Measurements from ENCODE around the gene GPR146. TPM values are rescaled to one million over a fixed set of nuclear protein-coding genes. Genes with fewer than 3 reads are reported as not detected.

Gene GPR146
- total and polyA plus RNA-seq, 2 of the 8 experiments (the other 6 are each of a cell fraction or from before 2014, with no cell fraction given), result 1.8 to 2.7 TPM

GRCh38 chr7:1092161-1092632, 47.9 kb downstream of the GPR146 start:
- no peak for FAIRE-seq
- Histone ChIP-seq H3K4me2 (ENCODE audit: insufficient read depth in 1 of 2, low read depth in 2 of 2, low read length in 2 of 2) (no peak overlapping the region), H3K4me3 (ENCODE audit: extremely low read depth in 1 of 4, insufficient read depth in 2 of 4, low read depth in 3 of 4, low read length in 4 of 4) (no peak overlapping the region), H4K5ac (ENCODE audit: insufficient read length, low read depth, low read length) (no peak overlapping the region), H3K4ac (replicated peaks; ENCODE audit: insufficient read length, low read depth, low read length) (no peak overlapping the region), H2BK15ac (ENCODE audit: low read length) (no peak overlapping the region), H3K4me1 (replicated peaks in 1 of 4; ENCODE audit: control insufficient read depth in 3 of 4, insufficient read depth in 4 of 4, low read length in 3 of 4) (peaks cover 0 to 13% (median 3%) of the 10 kb centered on the region in 4 experiments; a peak in 5 of 7 replicates), H3K27me3 (replicated peaks in 1 of 4; ENCODE audit: control insufficient read depth in 3 of 4, extremely low read depth in 1 of 4, insufficient read depth in 3 of 4, low read length in 3 of 4) (no peaks in the 10 kb centered on the region), H3K23ac (ENCODE audit: insufficient read length) (no peak overlapping the region), H2AFZ (ENCODE audit: low read length) (no peak overlapping the region), H2BK5ac (ENCODE audit: low read depth, low read length) (no peak overlapping the region), H3K9me3 (ENCODE audit: insufficient read depth in 2 of 2, low read depth in 1 of 2, low read length in 1 of 2) (no peaks in the 10 kb centered on the region), H3K27ac (ENCODE audit: low read depth, low read length) (no peak overlapping the region), H3K23me2 (ENCODE audit: low read depth, low read length) (no peaks in the 10 kb centered on the region), H3K79me2 (ENCODE audit: control insufficient read depth in 1 of 2, insufficient read depth in 2 of 2, low read length in 2 of 2) (peaks cover 0 to 2% of the 10 kb centered on the region in 2 experiments; a peak in 1 of 4 replicates), H4K91ac (replicated peaks; ENCODE audit: insufficient read length, low read length) (no peak overlapping the region), H3K9ac (replicated peaks in 1 of 4; ENCODE audit: extremely low read depth in 1 of 4, low read depth in 3 of 4, low read length in 3 of 4) (no peak overlapping the region), H3K14ac (ENCODE audit: insufficient read length) (no peak overlapping the region), H2BK12ac (ENCODE audit: low read depth, low read length) (no peak overlapping the region), H2AK5ac (ENCODE audit: low read depth, low read length) (no peak overlapping the region), H2BK120ac (replicated peaks; ENCODE audit: low read depth, low read length) (no peak overlapping the region), H4K20me1 (replicated peaks in 1 of 2; ENCODE audit: control insufficient read depth in 1 of 2, insufficient read depth in 2 of 2, low read length in 2 of 2) (peaks cover 5 to 22% of the 10 kb centered on the region in 2 experiments), H3K79me1 (ENCODE audit: low read depth, low read length) (peaks cover 4% of the 10 kb centered on the region; the same call in 1 of the 2 replicates), H3K56ac (replicated peaks; ENCODE audit: insufficient read length, low read depth, low read length) (no peak overlapping the region), H2BK20ac (ENCODE audit: low read length) (no peak overlapping the region), H3K18ac (ENCODE audit: extremely low read depth, low read length) (no peak overlapping the region), H4K8ac (ENCODE audit: extremely low read depth, insufficient read depth, low read length) (peak overlapping the region; percentile 16; the same call in 1 of the 2 replicates), H3K36me3 (ENCODE audit: control insufficient read depth in 2 of 4, insufficient read depth in 4 of 4, low read length in 3 of 4) (peaks cover 0 to 4% (median 0%) of the 10 kb centered on the region in 4 experiments; a peak in 2 of 8 replicates)
- ChIA-PET CTCF (ENCODE audit: partially characterized antibody) (interaction anchor here (0.8 to 5.6 kb wide), 6 partner anchors 8 to 99 kb away, joined by 3 to 21 read pairs (median 8); no protein-coding TSS in a partner anchor), POLR2A (ENCODE audit: partially characterized antibody) (no interaction called here)
- WGBS, 2 experiments (ENCODE audit: extremely low coverage in 1 of 2, insufficient coverage in 1 of 2, insufficient read length in 1 of 2, insufficient replicate concordance in 2 of 2, low coverage in 1 of 2, low lambda C conversion rate in 2 of 2, missing lambda C conversion rate in 1 of 2), result 93% methylated on average over 39 of the region's 40 CpGs; no CpG with 5 or more reads in 1 of the 2 experiments
- DNase-seq (ENCODE audit: low read depth in 1 of 2, low spot score in 2 of 2), result no peak
- no peak for TF ChIP-seq ASH2L (IDR thresholded peaks at IDR 0.05; ENCODE audit: low read length)

All from H1 (cell line).